Muscle of arm (tissue), 12 donors: Measurements from ENCODE around the gene MYADML2. TPM values are rescaled to one million over a fixed set of nuclear protein-coding genes. Genes with fewer than 3 reads are reported as not detected.

Experiments used
- DNase-seq: peaks from one replicate; pipeline ENCODE4 v3.0.0-alpha.2; 2013
- polyA plus RNA-seq, 12 donors: library from polyadenylated mRNA; unstranded; fragments of 120-200 nt; gene quantifications; one replicate each; pipeline ENCODE4 v1.2.1, GENCODE V29; 2013; ENCODE audit not compliant: insufficient read length in 12 of 12

Gene MYADML2
- polyA plus RNA-seq, 12 donors: 6.0 to 35.9 (median 18.5) TPM; not detected in 1

GRCh38 chr17:81978524-81979298 lies 31.7 kb upstream of the MYADML2 start:
- DNase-seq: no peak

GRCh38 chr17:81977211-81977808 lies 30.3 kb upstream of the MYADML2 start, which contains the start of gene ASPSCR1:
ASPSCR1 (plus strand) TSS chr17:81977629; CDS start chr17:81977647, 18 bp downstream.
- DNase-seq: peak; percentile 91

GRCh38 chr17:81976332-81977210 lies 29.5 kb upstream of the MYADML2 start:
- no peak for DNase-seq

GRCh38 chr17:81973432-81973831 lies 26.4 kb upstream of the MYADML2 start:
- no peak for DNase-seq

GRCh38 chr17:81968850-81969812 lies 22.1 kb upstream of the MYADML2 start:
- DNase-seq: no peak

- DNase-seq: no peak
These were observed 21.3 kb upstream of the MYADML2 start for GRCh38 chr17:81968396-81968745.

DNA sequence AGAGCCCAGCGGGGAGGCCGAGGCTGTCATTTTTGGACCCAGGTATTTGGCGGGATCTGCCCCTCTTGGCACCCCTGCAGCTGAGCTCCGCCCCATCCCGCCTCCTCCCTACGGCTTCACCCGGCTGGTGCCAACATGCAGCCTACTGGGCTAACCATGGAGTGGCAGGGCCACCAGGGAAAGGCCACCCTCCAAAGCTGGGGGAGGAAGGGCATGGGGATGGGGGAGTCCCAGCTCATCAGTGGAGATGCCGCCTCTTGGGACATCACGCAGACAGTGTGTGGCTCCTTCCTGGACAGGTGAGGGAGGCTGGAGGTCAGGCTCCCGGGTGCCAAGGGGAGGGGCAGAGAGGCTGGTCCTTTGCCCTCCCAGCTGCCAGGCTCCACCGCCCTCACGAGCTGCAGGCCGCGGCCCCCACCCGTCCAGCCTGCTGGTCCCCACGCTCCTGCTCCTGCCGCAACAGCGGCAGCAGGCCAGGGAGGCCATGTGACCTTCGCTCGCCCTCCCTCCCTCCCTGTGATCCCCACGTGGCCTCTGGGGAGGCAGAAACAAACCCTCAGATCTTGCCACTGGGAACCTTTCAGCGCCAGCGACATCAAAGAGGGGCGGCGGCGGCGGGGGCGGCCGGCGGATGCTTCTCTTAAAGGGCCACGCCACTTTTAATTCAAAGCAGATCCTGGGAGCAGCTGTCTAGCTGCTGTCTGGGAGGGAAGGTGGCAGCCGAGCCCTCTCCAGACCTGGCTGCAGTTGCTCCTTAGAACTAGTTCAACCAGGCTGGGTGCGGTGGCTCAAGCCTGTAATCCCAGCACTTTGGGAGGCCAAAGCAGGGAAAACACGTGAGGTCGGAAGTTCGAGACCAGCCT lies 20.7 kb upstream of the MYADML2 start:
- DNase-seq: peak; percentile 71

DNA sequence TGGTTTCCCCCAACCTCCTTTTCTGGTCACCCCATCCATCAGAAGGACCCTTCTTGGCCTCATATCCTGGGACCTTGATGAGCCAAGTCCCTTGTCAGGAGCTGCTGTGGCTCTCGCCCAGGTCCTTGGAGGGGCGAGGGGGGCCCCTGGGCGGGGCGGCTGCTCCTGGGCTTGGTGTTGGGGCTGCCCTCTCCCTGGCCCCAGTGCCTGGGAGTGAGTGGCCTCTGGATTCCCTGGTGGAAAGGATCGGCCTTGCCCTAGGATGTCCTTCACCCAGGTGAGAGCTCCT lies 20.2 kb upstream of the MYADML2 start:
- no peak for DNase-seq

GRCh38 chr17:81966343-81967243 lies 19.6 kb upstream of the MYADML2 start:
- DNase-seq: peak; percentile 55

DNA sequence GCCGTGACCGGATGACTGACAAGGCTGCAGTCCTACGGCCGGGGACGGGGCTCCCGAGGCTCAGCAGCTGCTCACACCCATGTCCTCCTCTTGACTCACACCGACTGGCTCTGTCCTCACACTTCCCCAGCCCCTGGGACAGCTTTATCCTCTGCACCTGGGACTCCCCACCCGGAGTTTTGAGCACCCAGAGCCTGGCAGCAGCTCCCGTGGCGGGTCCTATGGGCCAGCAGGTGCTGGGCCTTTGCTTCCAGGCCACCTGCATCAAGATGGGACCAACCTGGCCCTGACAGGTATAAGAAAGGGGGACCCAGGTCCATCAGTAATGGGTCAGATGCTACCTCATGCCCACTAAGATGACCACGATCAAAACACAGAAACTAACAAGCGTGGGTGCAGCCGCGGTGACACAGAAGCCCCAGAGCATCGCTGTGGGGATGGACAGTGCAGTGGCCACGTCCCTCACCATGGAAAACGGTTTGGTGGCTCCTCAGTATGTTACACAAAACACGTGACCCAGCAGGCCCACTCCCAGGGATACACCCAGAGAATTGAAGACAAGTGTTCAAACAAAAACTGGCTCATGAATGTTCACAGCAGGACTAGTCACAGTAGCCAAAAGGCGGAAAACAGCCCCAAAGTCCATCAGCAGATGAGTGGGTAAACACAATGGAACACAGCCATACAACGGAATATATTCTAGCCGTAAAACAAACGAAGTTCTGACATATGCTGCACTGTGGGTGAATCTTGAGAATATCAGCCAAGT lies 17.2 kb upstream of the MYADML2 start:
- DNase-seq: no peak

GRCh38 chr17:81962499-81963441 lies 15.7 kb upstream of the MYADML2 start:
- no peak for DNase-seq

- DNase-seq: no peak
These were observed 14.8 kb upstream of the MYADML2 start for GRCh38 chr17:81961521-81962498.

DNA sequence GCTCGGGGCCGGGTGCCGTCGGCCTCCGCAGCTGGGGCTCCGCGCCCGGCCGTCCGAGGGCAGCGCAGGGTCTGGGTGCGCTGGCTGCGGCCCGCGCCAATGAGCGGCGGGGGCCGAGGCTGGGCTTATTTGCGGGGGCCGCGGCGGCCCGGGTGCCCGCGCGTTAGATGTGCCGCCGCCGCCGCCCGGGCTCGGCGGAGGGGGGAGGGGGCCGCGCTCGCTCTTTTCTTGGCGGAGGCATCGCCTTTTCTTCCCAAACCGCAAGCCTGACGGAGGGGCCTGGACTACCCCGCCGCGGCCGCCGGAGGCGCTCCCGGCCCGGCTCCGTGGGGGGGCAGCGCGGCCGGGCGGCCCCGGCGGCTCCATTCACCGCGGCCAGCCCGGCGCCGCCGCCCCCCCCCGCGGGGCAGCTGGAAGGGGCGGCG lies 14.1 kb upstream of the MYADML2 start, which contains the start of gene NOTUM:
Gene NOTUM, minus strand, starts transcription at position 101 of the 425 bp plus-strand sequence. CDS start 278 bp downstream, outside the sequence.
- no peak for DNase-seq

DNA sequence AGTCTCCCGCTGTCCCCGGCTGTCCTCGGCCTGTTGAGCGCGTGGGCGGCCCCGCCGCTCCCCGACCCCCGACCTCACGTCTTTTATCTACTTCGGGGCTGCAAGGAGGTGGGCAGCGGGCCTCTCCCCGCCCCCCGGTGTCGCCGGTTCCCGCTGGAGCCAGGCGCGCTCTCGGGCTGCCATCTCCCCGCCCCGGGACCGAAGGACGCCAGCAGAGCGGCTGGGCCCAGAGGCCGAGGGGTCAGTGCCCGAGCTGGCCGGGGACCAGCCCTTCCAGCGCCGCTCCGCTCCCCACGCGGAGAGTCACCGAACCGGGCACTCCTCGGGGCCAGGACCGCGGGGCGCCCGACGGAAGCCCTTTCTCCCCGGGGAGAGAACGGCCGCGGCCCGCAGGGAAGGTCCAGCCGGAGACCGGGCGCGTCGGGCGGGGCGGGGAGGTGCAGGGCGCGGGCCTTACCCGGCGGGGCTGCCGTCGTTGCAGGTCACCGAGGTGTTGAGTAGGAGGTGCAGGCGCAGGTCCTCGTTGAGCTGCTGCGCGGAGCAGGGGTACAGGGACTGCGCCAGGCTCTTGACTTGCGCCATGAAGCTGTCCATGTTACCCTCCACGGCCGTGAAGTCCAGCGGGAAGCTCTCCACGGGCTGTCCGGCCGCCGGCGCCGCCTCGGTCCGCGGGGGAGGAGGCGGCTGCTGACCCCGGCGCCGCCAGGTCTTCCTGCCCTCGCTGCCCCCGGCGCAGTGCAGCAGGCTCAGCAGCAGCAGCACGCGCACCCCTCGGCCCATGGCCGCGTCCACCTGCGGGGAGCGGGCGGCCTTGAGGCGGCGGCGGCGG lies 13.3 kb upstream of the MYADML2 start:
- DNase-seq: no peak
